Osteoblast (primary cell): Measurements from ENCODE around the gene NR0B2. TPM values are rescaled to one million over a fixed set of nuclear protein-coding genes. Genes with fewer than 3 reads are reported as not detected.
"Not testable (repeated sequence)": the region's sequence is repeated elsewhere in the genome, so short reads cannot be mapped to it uniquely, and the experiment has no call there.

ENCODE experiments used
- DNase-seq: peaks from one replicate; pipeline ENCODE4 v3.0.0; 2011; ENCODE audit warnings: low spot score, mixed read lengths; ENCODE audit not compliant: insufficient read length; ENCODE audit errors: missing footprints
- H2AFZ ChIP-seq: 2 replicates; pipeline ENCODE4 v1.6.0; 2011; ENCODE audit warnings: mild to moderate bottlenecking, low read length
- H3K27ac ChIP-seq: 2 replicates; pipeline ENCODE4 v1.5.1; 2011; ENCODE audit warnings: mild to moderate bottlenecking, low read depth, low read length, moderate library complexity
- H3K27me3 ChIP-seq: 2 replicates; pipeline ENCODE4 v1.6.0; 2012; ENCODE audit warnings: mild to moderate bottlenecking, control low read depth, inconsistent platforms, low read length, moderate library complexity; ENCODE audit not compliant: insufficient read depth
- H3K36me3 ChIP-seq: 2 replicates; pipeline ENCODE4 v1.5.1; 2011; ENCODE audit warnings: mild to moderate bottlenecking, low read length, control low read depth, moderate library complexity; ENCODE audit not compliant: insufficient read depth
- H3K4me1 ChIP-seq: 2 replicates; pipeline ENCODE4 v1.5.1; 2011; ENCODE audit warnings: mild to moderate bottlenecking, low read length, control low read depth, moderate library complexity; ENCODE audit not compliant: insufficient read depth
- H3K4me2 ChIP-seq: 2 replicates; pipeline ENCODE4 v1.6.0; 2011; ENCODE audit warnings: mild to moderate bottlenecking, low read length; ENCODE audit not compliant: insufficient read depth
- H3K4me3 ChIP-seq: fragments of 200-600 bp; sonication (generic); 3 replicates; pipeline ENCODE4 v1.5.1; 2012; ENCODE audit warnings: mild to moderate bottlenecking, low read length, inconsistent platforms; ENCODE audit not compliant: insufficient read depth
- H3K79me2 ChIP-seq: 2 replicates; pipeline ENCODE4 v1.6.0; 2012; ENCODE audit warnings: mild to moderate bottlenecking, low read length, control low read depth, inconsistent platforms; ENCODE audit not compliant: insufficient read depth
- H3K9me3 ChIP-seq: 2 replicates; pipeline ENCODE4 v1.5.1; 2011; ENCODE audit warnings: low read depth, low read length, control low read depth
- H4K20me1 ChIP-seq: 2 replicates; pipeline ENCODE4 v1.6.0; 2012; ENCODE audit warnings: mild to moderate bottlenecking, low read length, control low read depth; ENCODE audit not compliant: insufficient read depth
- CTCF ChIP-seq: IDR thresholded peaks from 2 replicates; pipeline ENCODE4 v1.5.1; 2011; ENCODE audit warnings: mild to moderate bottlenecking, low read depth, low read length, moderate library complexity; ENCODE audit errors: extremely low read depth
- total RNA-seq: library from RNA; depleted of rRNA; stranded (reverse); fragments of >200 nt; gene quantifications from 2 replicates; pipeline ENCODE4 v1.2.3, GENCODE V29; 2012

Gene NR0B2
- total RNA-seq, 1 donor = not detected

- no peaks in the 10 kb centered on the region for H3K4me1 ChIP-seq
- peaks cover 2% of the 10 kb centered on the region for H3K79me2 ChIP-seq
- H3K4me3 ChIP-seq = no peak overlapping the region
- no peak overlapping the region for H3K27ac ChIP-seq
- no peaks in the 10 kb centered on the region for H4K20me1 ChIP-seq
- H3K4me2 ChIP-seq = no peak overlapping the region
- peaks cover 37% of the 10 kb centered on the region for H3K36me3 ChIP-seq
- H2AFZ ChIP-seq = no peak overlapping the region
- no peak for TF ChIP-seq CTCF
- no peak for DNase-seq
- H3K9me3 ChIP-seq = no peaks in the 10 kb centered on the region
- no peaks in the 10 kb centered on the region for H3K27me3 ChIP-seq
Observed at GRCh38 chr1:26874896-26875295, 38.9 kb downstream of the NR0B2 start.

GRCh38 chr1:26873097-26873496 lies 40.7 kb downstream of the NR0B2 start:
- not testable (repeated sequence) for H4K20me1 ChIP-seq, H3K9me3 ChIP-seq, H3K27me3 ChIP-seq, H3K4me1 ChIP-seq, H3K4me2 ChIP-seq, H3K79me2 ChIP-seq, H3K27ac ChIP-seq, H3K4me3 ChIP-seq, H2AFZ ChIP-seq
- peak; percentile 49 for DNase-seq
- H3K36me3 ChIP-seq = peaks cover 23% of the 10 kb centered on the region

GRCh38 chr1:26864610-26865480 lies 48.9 kb downstream of the NR0B2 start:
- Histone ChIP-seq H3K4me2 (peak overlapping the region; percentile 97), H2AFZ (peak overlapping the region; percentile 97), H3K9me3 (no peaks in the 10 kb centered on the region), H3K27me3 (no peaks in the 10 kb centered on the region), H4K20me1 (no peaks in the 10 kb centered on the region), H3K36me3 (no peaks in the 10 kb centered on the region), H3K4me3 (peak overlapping the region; percentile 86), H3K4me1 (peaks cover 23% of the 10 kb centered on the region), H3K27ac (peak overlapping the region; percentile 91), H3K79me2 (no peaks in the 10 kb centered on the region)
- no peak for TF ChIP-seq CTCF
- DNase-seq = peak; percentile 98

GRCh38 chr1:26863685-26864077 lies 50.1 kb downstream of the NR0B2 start:
- no peaks in the 10 kb centered on the region for H3K27me3 ChIP-seq
- H2AFZ ChIP-seq = no peak overlapping the region
- H3K4me1 ChIP-seq = peaks cover 23% of the 10 kb centered on the region
- no peaks in the 10 kb centered on the region for H3K9me3 ChIP-seq
- no peaks in the 10 kb centered on the region for H4K20me1 ChIP-seq
- H3K4me2 ChIP-seq = peak overlapping the region; percentile 97
- no peaks in the 10 kb centered on the region for H3K79me2 ChIP-seq
- no peak overlapping the region for H3K27ac ChIP-seq
- TF ChIP-seq CTCF = no peak
- no peaks in the 10 kb centered on the region for H3K36me3 ChIP-seq
- no peak for DNase-seq
- peak overlapping the region; percentile 86 for H3K4me3 ChIP-seq
